Loucy (cell line): ENCODE data around the gene TRPM3.

ENCODE experiments used
- CTCF ChIP-seq: fragments of 200-600 bp; sonication (generic); conservative IDR thresholded peaks from 2 replicates; pipeline ENCODE4 v1.5.1; 2014; ENCODE audit warnings: mild to moderate bottlenecking, antibody characterized with exemption, low read length
- EZH2phosphoT487 ChIP-seq: fragments of 200-600 bp; IDR thresholded peaks from 2 replicates; pipeline ENCODE4 v1.6.1; 2018; ENCODE audit warnings: antibody characterized with exemption, mild to moderate bottlenecking, moderate library complexity, borderline replicate concordance

GRCh38 chr9:71106992-71107391 is 14.4 kb downstream of the TRPM3 start:
- TF ChIP-seq CTCF (no peak), EZH2phosphoT487 (no peak)
